Activated CD4-positive, alpha-beta memory T cell treated with anti-CD3 and anti-CD28 coated beads for 36 hours (primary cell): ENCODE results near the gene ACBD6. TPM values are rescaled to one million over a fixed set of nuclear protein-coding genes. Genes with fewer than 3 reads are reported as not detected.

ENCODE experiments used
- CTCF ChIA-PET: fragments of 350-600 bp; sonication (Branson Sonifier 250); formaldehyde crosslinking; loops from one replicate; lab custom pipeline; 2021; ENCODE audit warnings: antibody characterized with exemption, inconsistent platforms; lab: Charles Lee
- POLR2A ChIA-PET: fragments of 350-600 bp; sonication (Branson Sonifier 250); formaldehyde crosslinking; loops from one replicate; lab custom pipeline; 2021; ENCODE audit warnings: antibody characterized with exemption; lab: Charles Lee
- DNase-seq: peaks from one replicate; pipeline ENCODE4 v3.0.0-alpha.2; 2020
- H3K27ac Mint-ChIP-seq: one replicate; pipeline ENCODE4 v1.8.0; 2021; ENCODE audit warnings: mixed read lengths
- H3K27me3 Mint-ChIP-seq: one replicate; pipeline ENCODE4 v1.8.0; 2021; ENCODE audit warnings: mixed read lengths
- H3K36me3 Mint-ChIP-seq: one replicate; pipeline ENCODE4 v1.8.0; 2021; ENCODE audit warnings: mixed read lengths
- H3K4me1 Mint-ChIP-seq: one replicate; pipeline ENCODE4 v1.8.0; 2021; ENCODE audit warnings: low read depth, mixed read lengths
- H3K4me3 Mint-ChIP-seq: one replicate; pipeline ENCODE4 v1.8.0; 2021; ENCODE audit warnings: mild to moderate bottlenecking, mixed read lengths
- H3K9me3 Mint-ChIP-seq: one replicate; pipeline ENCODE4 v1.8.0; 2021; ENCODE audit warnings: mixed read lengths
- intact Hi-C: fragments of 100-400 bp; cut with micrococcal nuclease; formaldehyde crosslinking; loops from one replicate; pipeline ENCODE4 v1.15.1; 2023
- microRNA-seq: library from miRNA; unstranded; fragments of <30 nt; microRNA quantifications from one replicate; pipeline ENCODE4 v1.2.0, GENCODE V29; 2022; ENCODE audit warnings: borderline number of aligned reads, borderline microRNAs expressed, borderline replicate concordance
- total RNA-seq, 2 experiments: library from RNA; stranded (reverse); gene quantifications; one replicate each; pipeline ENCODE4 v1.2.3, GENCODE V29; 2021

Gene ACBD6
- total RNA-seq, 2 experiments from 2014 or later = 36.7 to 40.8 TPM

DNA sequence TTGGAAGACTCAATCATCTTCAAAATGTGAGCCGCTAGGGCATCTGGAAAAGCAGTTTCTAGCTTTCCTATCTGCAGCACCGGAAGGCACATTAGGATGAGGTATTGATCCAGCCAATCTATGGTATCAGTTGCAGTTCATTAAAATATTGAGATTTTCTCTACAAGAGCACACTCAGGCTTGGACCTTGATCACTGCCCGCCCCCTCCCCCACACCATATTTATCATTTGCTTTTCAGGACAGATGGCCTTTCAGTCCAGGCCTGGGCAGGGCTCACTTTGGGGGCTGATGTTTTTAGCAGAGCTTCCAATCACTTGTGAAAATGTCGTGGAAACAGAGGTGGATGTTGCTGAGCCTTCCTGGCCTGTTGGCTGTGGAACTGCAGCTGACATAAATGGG, 254.8 kb downstream of the ACBD6 start:
- H3K9me3 Mint-ChIP-seq = no peaks in the 10 kb centered on the region
- POLR2A ChIA-PET = no interaction called here
- no peaks in the 10 kb centered on the region for H3K36me3 Mint-ChIP-seq
- CTCF ChIA-PET = interaction anchor here (1.0 kb wide), 1 partner anchor 234 kb away, joined by 4 read pairs; no protein-coding TSS in a partner anchor
- intact Hi-C loops = no loop called here
- H3K4me3 Mint-ChIP-seq = no peak overlapping the region
- DNase-seq = no peak
- H3K4me1 Mint-ChIP-seq = no peaks in the 10 kb centered on the region
- peaks cover 41% of the 10 kb centered on the region for H3K27me3 Mint-ChIP-seq
- no peak overlapping the region for H3K27ac Mint-ChIP-seq

DNA sequence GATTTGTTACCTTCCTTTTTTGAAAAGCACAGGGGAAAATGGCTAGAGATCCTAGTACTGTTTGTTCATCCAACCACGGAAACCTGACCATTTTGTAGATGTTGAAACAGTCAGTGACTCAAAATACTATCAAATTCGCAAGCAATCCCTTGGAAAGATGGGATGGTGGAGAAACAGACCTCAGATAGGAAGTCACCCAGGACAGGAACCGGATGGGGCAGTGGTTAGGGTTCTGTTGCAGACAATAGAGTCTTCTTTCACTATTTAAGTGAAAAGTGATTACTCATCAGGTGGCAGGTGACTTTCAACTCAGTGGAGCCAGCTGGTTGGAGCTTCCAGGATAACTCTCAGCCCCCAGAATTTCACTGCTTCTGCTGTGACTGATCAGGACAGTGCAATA, 255.3 kb downstream of the ACBD6 start:
- intact Hi-C loops = no loop called here
- Mint-ChIP-seq H3K36me3 (no peaks in the 10 kb centered on the region), H3K27me3 (peaks cover 42% of the 10 kb centered on the region), H3K9me3 (no peaks in the 10 kb centered on the region), H3K4me3 (no peak overlapping the region), H3K27ac (no peak overlapping the region), H3K4me1 (no peaks in the 10 kb centered on the region)
- ChIA-PET POLR2A (no interaction called here), CTCF (no interaction called here)
- DNase-seq = no peak

DNA sequence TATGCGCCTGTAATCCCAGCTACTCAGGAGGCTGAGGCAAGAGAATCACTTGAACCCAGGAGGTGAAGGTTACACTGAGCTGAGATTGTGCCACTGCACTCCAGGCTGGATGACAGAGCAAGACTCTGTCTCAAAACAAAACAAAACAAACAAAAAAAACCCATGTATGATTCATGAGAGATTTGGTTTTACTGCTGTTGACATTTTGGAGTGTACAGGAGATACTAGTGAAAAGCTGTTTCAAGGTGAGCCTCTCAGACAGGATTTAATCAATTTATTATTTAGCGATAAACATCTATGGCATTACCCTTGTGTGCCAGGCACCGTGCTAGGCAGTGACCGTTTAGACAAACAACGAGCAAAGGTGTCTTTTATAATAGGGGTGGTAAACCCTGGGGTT, 255.8 kb downstream of the ACBD6 start:
- POLR2A ChIA-PET = no interaction called here
- Mint-ChIP-seq H3K36me3 (no peaks in the 10 kb centered on the region), H3K4me3 (no peak overlapping the region), H3K27ac (no peak overlapping the region), H3K9me3 (no peaks in the 10 kb centered on the region), H3K4me1 (no peaks in the 10 kb centered on the region), H3K27me3 (peaks cover 43% of the 10 kb centered on the region)
- intact Hi-C loops = no loop called here
- no peak for DNase-seq
- CTCF ChIA-PET = no interaction called here

DNA sequence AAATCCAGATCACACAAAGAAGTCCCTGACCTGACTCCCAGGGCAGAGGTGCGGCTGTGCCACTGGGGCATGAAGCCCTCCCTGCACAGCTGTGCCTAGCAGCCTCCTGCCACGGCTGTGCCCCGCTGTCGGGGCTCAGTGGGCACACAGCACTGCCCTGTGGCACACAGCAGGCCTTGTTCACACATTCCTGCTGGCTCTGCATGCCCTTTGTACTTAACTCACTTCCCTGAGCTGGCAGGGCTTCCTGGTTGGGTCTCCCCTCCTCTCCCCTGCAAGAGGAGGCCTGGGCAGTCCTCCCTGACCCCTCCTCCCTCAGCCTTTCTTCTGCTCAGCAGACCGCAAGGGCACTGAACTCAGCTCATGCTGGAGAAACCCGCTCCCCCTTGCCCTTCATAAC, 257.5 kb downstream of the ACBD6 start:
- H3K9me3 Mint-ChIP-seq = no peaks in the 10 kb centered on the region
- peaks cover 42% of the 10 kb centered on the region for H3K27me3 Mint-ChIP-seq
- intact Hi-C loops = no loop called here
- no peak for DNase-seq
- POLR2A ChIA-PET = no interaction called here
- CTCF ChIA-PET = no interaction called here
- no peaks in the 10 kb centered on the region for H3K36me3 Mint-ChIP-seq
- no peak overlapping the region for H3K4me3 Mint-ChIP-seq
- H3K4me1 Mint-ChIP-seq = no peaks in the 10 kb centered on the region
- H3K27ac Mint-ChIP-seq = no peak overlapping the region

DNA sequence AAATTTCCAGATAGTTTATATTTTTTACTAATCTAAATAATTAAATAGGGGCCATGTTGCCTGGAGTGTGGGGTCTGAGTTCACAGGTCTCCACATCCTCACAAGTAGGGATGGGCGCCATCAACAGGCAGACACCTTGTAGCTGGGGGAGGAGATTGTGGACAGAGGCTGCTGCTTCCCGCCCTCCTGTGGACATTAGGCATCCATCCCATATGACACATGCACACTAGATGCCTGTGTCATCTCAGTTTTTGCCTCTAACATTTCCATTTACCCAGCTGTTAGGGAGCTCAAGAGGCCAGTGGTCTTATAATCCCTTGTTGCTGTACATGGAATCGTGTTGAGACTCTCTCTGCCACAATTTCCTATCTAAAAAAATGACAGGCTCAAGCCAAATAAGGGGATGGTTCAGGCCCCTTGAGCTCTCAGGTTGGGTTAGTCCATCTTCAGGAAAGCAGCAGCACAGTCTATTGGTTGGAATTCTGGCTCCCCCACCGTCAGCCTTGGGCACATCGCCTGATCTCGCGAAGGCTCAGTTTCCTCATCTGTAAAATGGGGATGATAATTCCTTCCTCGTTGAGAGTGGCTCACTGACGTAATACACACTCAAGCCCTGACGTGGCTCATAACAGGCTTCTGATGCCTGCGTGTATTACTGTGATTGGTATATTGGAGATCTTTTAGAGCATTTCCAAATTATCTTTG, 258.7 kb downstream of the ACBD6 start:
- no peak overlapping the region for H3K27ac Mint-ChIP-seq
- no peaks in the 10 kb centered on the region for H3K4me1 Mint-ChIP-seq
- H3K9me3 Mint-ChIP-seq = no peaks in the 10 kb centered on the region
- POLR2A ChIA-PET = no interaction called here
- CTCF ChIA-PET = interaction anchor here (1.0 kb wide), 1 partner anchor 234 kb away, joined by 4 read pairs; no protein-coding TSS in a partner anchor
- intact Hi-C loops = no loop called here
- H3K4me3 Mint-ChIP-seq = no peak overlapping the region
- H3K36me3 Mint-ChIP-seq = no peaks in the 10 kb centered on the region
- DNase-seq = no peak
- peaks cover 42% of the 10 kb centered on the region for H3K27me3 Mint-ChIP-seq

DNA sequence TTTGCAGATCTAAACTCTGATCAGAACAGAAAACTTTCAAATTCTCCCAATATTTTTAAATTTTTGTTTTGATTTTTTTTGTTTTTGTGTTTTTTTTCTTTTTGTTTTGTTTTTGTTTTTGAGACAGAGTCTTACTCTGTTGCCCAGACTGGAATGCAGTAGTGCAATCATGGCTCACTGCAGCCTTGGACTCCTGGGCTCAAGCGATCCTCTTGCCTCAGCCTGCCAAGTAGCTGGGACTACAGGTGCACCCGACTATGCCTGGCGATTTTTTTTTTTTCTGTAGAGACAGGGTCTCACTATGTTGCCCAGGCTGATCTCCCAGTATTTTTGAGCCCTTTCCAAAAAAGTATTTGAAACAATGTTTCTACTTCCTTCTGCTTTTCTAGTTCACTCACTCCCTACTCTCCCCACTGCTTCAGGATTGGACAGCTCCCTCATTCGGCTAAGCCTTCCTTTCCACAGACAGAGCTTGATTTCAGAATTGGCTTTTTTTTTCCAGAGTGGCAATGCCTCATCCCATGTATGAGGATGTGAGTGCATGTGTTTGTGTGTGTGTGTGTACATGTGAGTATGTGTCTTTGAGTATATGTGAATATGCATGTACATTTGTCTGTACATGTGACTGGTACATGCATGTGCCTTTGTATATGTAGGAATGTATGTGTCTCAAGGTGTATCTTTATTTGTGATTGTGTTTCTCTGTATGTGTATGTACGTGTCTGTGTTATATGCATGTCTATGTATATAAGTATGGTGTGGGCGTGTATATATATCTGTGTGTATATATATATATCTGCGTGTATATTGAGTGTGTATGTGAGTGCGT, 260.4 kb downstream of the ACBD6 start:
- no peak for DNase-seq
- Mint-ChIP-seq H3K4me3 (no peak overlapping the region), H3K36me3 (no peaks in the 10 kb centered on the region), H3K4me1 (peaks cover 6% of the 10 kb centered on the region), H3K9me3 (no peaks in the 10 kb centered on the region), H3K27ac (no peak overlapping the region), H3K27me3 (peaks cover 58% of the 10 kb centered on the region)
- POLR2A ChIA-PET = no interaction called here
- CTCF ChIA-PET = no interaction called here
- intact Hi-C loops = no loop called here

DNA sequence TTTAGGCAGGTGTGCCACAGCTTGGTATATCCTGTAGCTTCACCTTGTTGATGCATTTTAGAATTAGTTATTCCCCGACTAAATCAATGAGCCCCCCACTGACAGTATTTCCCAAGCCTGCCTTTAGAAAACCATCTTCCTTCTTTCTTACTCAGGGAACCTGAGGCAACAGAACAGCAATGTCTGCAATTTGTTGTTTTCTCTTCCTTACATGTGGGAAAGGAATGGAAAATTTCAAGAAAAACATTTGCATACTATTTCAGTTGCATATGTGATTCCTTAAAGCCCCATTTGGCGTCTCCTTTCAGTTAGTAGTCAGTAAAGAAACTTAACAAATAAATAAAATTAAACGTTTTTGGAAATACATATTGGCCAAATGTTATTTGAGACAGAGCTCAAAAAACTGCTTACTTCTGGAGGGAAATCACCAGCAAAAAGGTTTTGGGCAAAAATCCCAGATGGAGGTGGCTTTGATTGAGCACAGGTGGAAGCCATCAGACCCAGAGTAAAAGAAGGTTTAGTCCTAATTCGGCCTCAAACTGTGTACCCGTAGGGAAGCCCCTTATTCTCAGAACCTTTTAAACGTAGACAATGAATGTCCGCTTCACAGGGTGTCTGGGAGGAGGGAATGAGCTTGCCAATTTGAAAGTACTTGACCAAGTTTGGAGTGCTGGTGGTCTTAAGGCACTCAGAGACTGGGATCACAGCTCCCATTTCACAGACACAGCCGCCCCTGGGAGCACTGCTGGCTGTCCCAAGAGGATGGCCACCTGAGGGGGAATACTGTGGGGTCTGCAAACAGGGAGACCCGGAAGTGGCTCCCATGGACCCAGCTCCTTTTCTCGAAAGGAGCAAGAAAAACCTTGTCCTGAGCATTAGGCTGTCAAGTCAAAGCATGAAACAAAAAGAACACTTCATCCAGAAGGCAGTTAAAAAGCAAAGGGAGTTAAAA, 263.0 kb downstream of the ACBD6 start:
- Mint-ChIP-seq H3K4me1 (peaks cover 20% of the 10 kb centered on the region), H3K36me3 (no peaks in the 10 kb centered on the region), H3K4me3 (no peak overlapping the region), H3K9me3 (no peaks in the 10 kb centered on the region), H3K27ac (no peak overlapping the region), H3K27me3 (peaks cover 78% of the 10 kb centered on the region)
- intact Hi-C loops = no loop called here
- no peak for DNase-seq
- POLR2A ChIA-PET = interaction anchor here (0.6 kb wide), 1 partner anchor 13 kb away, joined by 3 read pairs; no protein-coding TSS in a partner anchor
- CTCF ChIA-PET = no interaction called here

DNA sequence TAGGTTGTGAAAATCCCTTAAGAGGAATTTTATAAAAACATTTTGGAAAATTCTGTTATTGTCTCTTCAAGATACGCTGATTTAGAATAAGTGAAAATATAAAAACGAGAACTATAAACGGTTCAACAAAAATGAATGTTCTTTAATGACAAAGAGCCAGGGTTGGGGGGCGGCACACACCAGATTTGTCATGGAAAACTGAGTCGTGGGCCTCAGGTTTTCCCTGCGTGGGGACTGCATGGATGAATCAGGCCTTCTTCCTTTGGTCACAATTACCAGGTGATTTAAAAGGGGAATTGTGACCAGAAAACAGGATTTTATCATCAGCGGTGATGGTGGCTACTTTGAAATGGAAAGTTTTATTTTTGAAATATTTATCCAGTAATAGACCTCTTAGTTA, 263.7 kb downstream of the ACBD6 start:
- intact Hi-C loops = no loop called here
- Mint-ChIP-seq H3K9me3 (no peaks in the 10 kb centered on the region), H3K27ac (no peak overlapping the region), H3K27me3 (peaks cover 80% of the 10 kb centered on the region), H3K4me3 (no peak overlapping the region), H3K36me3 (no peaks in the 10 kb centered on the region), H3K4me1 (peaks cover 26% of the 10 kb centered on the region)
- POLR2A ChIA-PET = no interaction called here
- CTCF ChIA-PET = no interaction called here
- DNase-seq = no peak

Small RNA genes within 50 kb of the gene (microRNA-seq; reads per million reads assigned to microRNA genes)
- not detected for gene MIR3121

Other genes with a start within 250 kb of the ACBD6 start
- gene OVAAL, start 56.4 kb upstream of the ACBD6 start, total RNA-seq = not detected
- 10 to 100 TPM; 17.9 to 18.4 TPM for gene XPR1, start 129.4 kb upstream of the ACBD6 start, total RNA-seq